GM12892 (cell line): ENCODE measurements around the gene TMEM255B.
"Not testable (repeated sequence)": the region's sequence is repeated elsewhere in the genome, so short reads cannot be mapped to it uniquely, and the experiment has no call there.

Experiments
- DNase-seq: peaks from one replicate; pipeline ENCODE4 v3.0.0; 2011; ENCODE audit not compliant: insufficient read length
- FAIRE-seq: peaks from 2 replicates; lab custom pipeline; 2011; peaks lifted over from hg19 to GRCh38; lab: Jason Lieb, UNC
- POLR2A ChIP-seq: IDR thresholded peaks from 2 replicates; pipeline ENCODE4 v1.6.1; 2011; ENCODE audit warnings: low read depth, low read length, control low read depth
- POLR2AphosphoS5 ChIP-seq: IDR thresholded peaks from 2 replicates; pipeline ENCODE4 v1.6.1; 2011; ENCODE audit warnings: low read depth, low read length, control low read depth
- TAF1 ChIP-seq: IDR thresholded peaks from 2 replicates; pipeline ENCODE4 v1.6.1; 2011; ENCODE audit warnings: low read depth, mild to moderate bottlenecking, control low read depth, low read length, borderline replicate concordance

Gene TMEM255B

GRCh38 chr13:113746143-113746525 is 12.9 kb upstream of the TMEM255B start:
- FAIRE-seq (no peak), DNase-seq (no peak)
- TF ChIP-seq POLR2A (no peak), POLR2AphosphoS5 (no peak), TAF1 (no peak)

- FAIRE-seq: no peak
- TF ChIP-seq POLR2AphosphoS5 (no peak), POLR2A (no peak), TAF1 (no peak)
- DNase-seq: no peak
Measured at GRCh38 chr13:113746671-113747070, 12.4 kb upstream of the TMEM255B start.

GRCh38 chr13:113747291-113747833 is 11.7 kb upstream of the TMEM255B start:
- FAIRE-seq: no peak
- no peak for DNase-seq
- TF ChIP-seq POLR2A: no peak
- no peak for TF ChIP-seq TAF1

- no peak for DNase-seq
- TF ChIP-seq POLR2A: no peak
- TF ChIP-seq POLR2AphosphoS5: no peak
- no peak for TF ChIP-seq TAF1
- FAIRE-seq: no peak
Measured at GRCh38 chr13:113748101-113748861, 10.7 kb upstream of the TMEM255B start.

- FAIRE-seq (no peak), DNase-seq (no peak)
- TF ChIP-seq TAF1 (no peak), POLR2A (no peak), POLR2AphosphoS5 (no peak)
Measured at GRCh38 chr13:113748862-113749451, 10.1 kb upstream of the TMEM255B start.

- TF ChIP-seq TAF1 (no peak), POLR2A (no peak), POLR2AphosphoS5 (no peak)
- FAIRE-seq (no peak), DNase-seq (no peak)
Measured at GRCh38 chr13:113749507-113749906, 9.5 kb upstream of the TMEM255B start.

GRCh38 chr13:113749967-113750366 is 9.1 kb upstream of the TMEM255B start:
- FAIRE-seq (no peak), DNase-seq (no peak)
- TF ChIP-seq POLR2A (no peak), TAF1 (no peak), POLR2AphosphoS5 (no peak)

GRCh38 chr13:113750554-113751399 is 8.2 kb upstream of the TMEM255B start:
- DNase-seq (no peak), FAIRE-seq (no peak)
- TF ChIP-seq TAF1: no peak
- no peak for TF ChIP-seq POLR2AphosphoS5
- no peak for TF ChIP-seq POLR2A

- FAIRE-seq: no peak
- TF ChIP-seq TAF1: no peak
- no peak for TF ChIP-seq POLR2AphosphoS5
- no peak for TF ChIP-seq POLR2A
- DNase-seq: no peak
Measured at GRCh38 chr13:113751491-113751890, 7.5 kb upstream of the TMEM255B start.

GRCh38 chr13:113752211-113752986 is 6.6 kb upstream of the TMEM255B start:
- FAIRE-seq, DNase-seq: not testable (repeated sequence)

GRCh38 chr13:113753171-113753570 is 5.9 kb upstream of the TMEM255B start:
- DNase-seq: no peak
- TF ChIP-seq TAF1 (no peak), POLR2AphosphoS5 (no peak), POLR2A (no peak)
- FAIRE-seq: no peak
